ENCODE data around the gene COL2A1. TPM values are rescaled to one million over a fixed set of nuclear protein-coding genes. Genes with fewer than 3 reads are reported as not detected.

Gene COL2A1
- total RNA-seq, 3 donors from 2014 or later = 0.08 TPM; not detected in 2

DNA sequence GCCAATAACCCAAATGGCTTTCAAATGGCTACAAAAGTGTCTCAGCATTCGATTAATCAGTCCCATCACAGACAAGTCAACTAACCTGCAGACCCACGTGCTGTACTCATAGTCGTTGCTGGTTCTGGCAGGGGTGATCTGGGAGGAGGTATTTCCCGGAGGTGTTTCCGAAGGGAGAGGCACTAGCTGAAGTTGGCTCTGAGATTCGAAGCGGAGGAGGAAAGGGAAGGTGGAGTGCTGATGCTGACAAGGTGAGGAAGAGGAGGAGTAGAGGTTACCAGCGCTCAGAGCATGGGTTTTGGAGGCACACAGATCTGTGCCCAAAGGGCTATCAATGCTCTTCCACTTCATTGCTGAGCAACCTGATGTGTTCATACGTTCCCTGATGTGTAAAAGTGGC is 20.5 kb upstream of the COL2A1 start:
- Mint-ChIP-seq H3K9me3 (no peaks in the 10 kb centered on the region), H3K4me3 (no peak overlapping the region), H3K4me1 (ENCODE audit: low read depth) (no peaks in the 10 kb centered on the region), H3K36me3 (ENCODE audit: insufficient read depth) (no peaks in the 10 kb centered on the region), H3K27me3 (ENCODE audit: low read depth) (peaks cover 12% of the 10 kb centered on the region)
- DNase-seq (no peak), ATAC-seq (no peak)

DNA sequence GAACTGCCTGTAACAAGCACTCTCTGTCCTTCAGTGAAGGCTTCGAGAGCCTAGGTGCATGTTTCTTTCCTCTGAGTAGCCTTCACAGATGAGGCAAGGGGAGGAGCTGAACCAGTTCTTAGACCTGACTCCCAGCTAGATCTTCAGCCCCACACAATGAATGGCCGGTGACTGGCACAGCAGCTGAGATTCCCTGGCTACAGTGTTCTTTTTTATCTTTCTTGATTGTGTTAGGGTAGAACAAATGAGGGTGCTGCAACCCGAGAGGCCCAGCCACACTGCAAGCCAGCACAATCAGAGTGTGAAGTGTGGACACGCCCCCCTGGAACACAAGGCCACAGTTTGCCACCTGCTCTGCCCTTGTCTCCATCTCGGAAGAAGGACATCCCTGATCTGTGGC is 19.1 kb upstream of the COL2A1 start:
- no peaks in the 10 kb centered on the region for H3K9me3 Mint-ChIP-seq
- DNase-seq (no peak), ATAC-seq (no peak)
- peaks cover 18% of the 10 kb centered on the region for H3K27me3 Mint-ChIP-seq (ENCODE audit: low read depth)
- H3K4me3 Mint-ChIP-seq = no peak overlapping the region
- H3K36me3 Mint-ChIP-seq (ENCODE audit: insufficient read depth) = no peaks in the 10 kb centered on the region
- H3K4me1 Mint-ChIP-seq (ENCODE audit: low read depth) = no peaks in the 10 kb centered on the region

DNA sequence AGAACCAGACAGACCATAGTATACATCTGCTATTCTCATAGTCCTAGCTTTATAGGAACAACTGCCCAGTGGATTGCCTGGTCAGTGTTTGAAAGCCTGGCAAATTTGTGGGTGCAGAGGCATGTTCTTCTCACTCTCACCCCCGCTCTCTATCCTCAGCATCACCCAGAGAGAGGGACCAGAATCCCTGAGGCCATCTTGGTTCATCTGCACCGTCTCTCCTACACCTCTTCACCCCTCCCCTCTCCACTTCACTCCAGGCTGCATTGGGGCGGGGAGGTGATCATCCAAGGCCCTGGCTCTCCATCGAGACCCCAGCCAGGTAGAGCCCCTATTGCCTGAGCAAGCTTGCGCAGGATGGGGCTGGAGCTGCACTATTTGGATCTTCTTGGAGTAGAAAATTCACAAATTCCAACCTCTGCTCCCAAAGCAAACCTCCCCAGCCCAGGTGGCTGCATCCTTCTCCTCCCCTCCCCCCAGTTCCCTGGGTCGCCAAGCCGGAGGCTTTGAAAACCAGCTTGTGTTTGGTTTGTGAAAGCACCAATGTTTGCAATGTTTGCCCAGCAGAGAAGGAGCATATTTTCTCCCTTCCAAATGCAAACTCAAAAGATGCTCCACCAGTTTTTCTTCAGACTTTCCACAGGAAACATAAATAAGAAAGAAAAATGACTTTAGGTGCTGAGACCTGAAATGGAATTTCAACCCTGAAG is 18.6 kb upstream of the COL2A1 start:
- Mint-ChIP-seq H3K27me3 (ENCODE audit: low read depth) (peaks cover 19% of the 10 kb centered on the region), H3K4me3 (no peak overlapping the region), H3K4me1 (ENCODE audit: low read depth) (no peaks in the 10 kb centered on the region), H3K9me3 (no peaks in the 10 kb centered on the region), H3K36me3 (ENCODE audit: insufficient read depth) (no peaks in the 10 kb centered on the region)
- DNase-seq = no peak
- ATAC-seq = no peak

DNA sequence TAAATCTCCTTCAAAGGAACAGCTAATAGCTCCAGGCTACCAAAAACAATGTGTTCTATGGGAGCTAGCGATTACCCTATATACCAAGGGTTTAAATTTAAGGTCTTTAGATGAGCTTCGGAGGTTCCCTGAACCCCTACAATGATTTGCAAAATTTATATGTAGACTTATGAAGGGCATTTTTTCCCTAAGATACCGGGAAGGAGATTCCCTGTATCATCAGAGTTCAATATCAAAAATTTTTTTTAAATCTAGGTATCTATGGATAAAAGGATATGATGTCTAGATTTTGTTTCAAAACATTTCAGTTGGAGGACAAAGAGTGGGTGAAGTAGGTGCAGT is 17.9 kb upstream of the COL2A1 start:
- Mint-ChIP-seq H3K36me3 (ENCODE audit: insufficient read depth) (no peaks in the 10 kb centered on the region), H3K4me3 (no peak overlapping the region), H3K9me3 (no peaks in the 10 kb centered on the region), H3K4me1 (ENCODE audit: low read depth) (no peaks in the 10 kb centered on the region), H3K27me3 (ENCODE audit: low read depth) (peaks cover 19% of the 10 kb centered on the region)
- ATAC-seq (no peak), DNase-seq (no peak)

GRCh38 chr12:48021485-48022179 is 17.4 kb upstream of the COL2A1 start:
- H3K4me3 Mint-ChIP-seq = no peak overlapping the region
- peaks cover 22% of the 10 kb centered on the region for H3K27me3 Mint-ChIP-seq (ENCODE audit: low read depth)
- no peaks in the 10 kb centered on the region for H3K4me1 Mint-ChIP-seq (ENCODE audit: low read depth)
- ATAC-seq (no peak), DNase-seq (no peak)
- H3K9me3 Mint-ChIP-seq = no peaks in the 10 kb centered on the region
- H3K36me3 Mint-ChIP-seq (ENCODE audit: insufficient read depth) = no peaks in the 10 kb centered on the region

- Mint-ChIP-seq H3K27me3 (ENCODE audit: low read depth) (peaks cover 30% of the 10 kb centered on the region), H3K36me3 (ENCODE audit: insufficient read depth) (no peaks in the 10 kb centered on the region), H3K4me1 (ENCODE audit: low read depth) (no peaks in the 10 kb centered on the region), H3K9me3 (no peaks in the 10 kb centered on the region), H3K4me3 (no peak overlapping the region)
- ATAC-seq = no peak
- DNase-seq = no peak
Observed at GRCh38 chr12:48019639-48020265, 15.5 kb upstream of the COL2A1 start.

GRCh38 chr12:48018618-48018995 is 14.3 kb upstream of the COL2A1 start:
- Mint-ChIP-seq H3K27me3 (ENCODE audit: low read depth) (peaks cover 30% of the 10 kb centered on the region), H3K4me1 (ENCODE audit: low read depth) (no peaks in the 10 kb centered on the region), H3K4me3 (no peak overlapping the region), H3K9me3 (no peaks in the 10 kb centered on the region), H3K36me3 (ENCODE audit: insufficient read depth) (no peaks in the 10 kb centered on the region)
- DNase-seq (no peak), ATAC-seq (no peak)

DNA sequence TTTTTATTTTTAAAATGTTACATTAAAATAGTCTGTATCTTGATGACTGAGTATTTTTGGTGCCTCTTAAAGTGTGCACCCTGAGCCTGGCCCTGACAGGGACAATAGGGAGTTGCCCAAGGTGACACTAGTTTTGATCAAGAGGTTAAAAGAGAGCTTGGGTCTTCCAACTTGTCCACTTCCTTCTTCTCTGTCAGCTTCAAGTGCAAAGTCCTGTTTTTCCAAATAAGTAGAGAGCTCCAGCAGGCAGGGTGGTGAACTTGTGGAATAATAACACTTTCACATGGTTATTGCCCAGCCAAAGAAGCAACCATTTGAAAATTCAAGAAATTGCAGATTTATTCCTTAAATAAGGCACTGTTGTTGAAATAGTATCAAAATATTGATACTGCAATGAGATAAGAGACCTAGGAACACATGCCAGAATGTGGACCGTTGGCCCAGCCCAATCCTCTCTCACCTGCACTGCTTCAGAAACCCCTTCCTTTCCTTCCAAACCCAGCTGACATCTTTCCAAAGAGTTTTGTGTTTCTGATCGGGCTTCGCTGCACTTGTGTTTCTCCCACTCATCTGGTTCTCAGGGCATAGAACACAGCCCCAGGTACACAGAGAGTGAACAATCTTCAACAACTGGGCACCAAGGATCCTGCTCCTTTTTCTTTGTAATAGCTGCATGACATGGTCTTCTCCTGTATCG is 13.8 kb upstream of the COL2A1 start:
- DNase-seq (no peak), ATAC-seq (no peak)
- no peaks in the 10 kb centered on the region for H3K4me1 Mint-ChIP-seq (ENCODE audit: low read depth)
- no peaks in the 10 kb centered on the region for H3K36me3 Mint-ChIP-seq (ENCODE audit: insufficient read depth)
- H3K9me3 Mint-ChIP-seq = no peaks in the 10 kb centered on the region
- no peak overlapping the region for H3K4me3 Mint-ChIP-seq
- H3K27me3 Mint-ChIP-seq (ENCODE audit: low read depth) = peaks cover 29% of the 10 kb centered on the region

GRCh38 chr12:48017496-48017895 is 13.2 kb upstream of the COL2A1 start:
- H3K27me3 Mint-ChIP-seq (ENCODE audit: low read depth) = peaks cover 31% of the 10 kb centered on the region
- H3K4me1 Mint-ChIP-seq (ENCODE audit: low read depth) = no peaks in the 10 kb centered on the region

DNA sequence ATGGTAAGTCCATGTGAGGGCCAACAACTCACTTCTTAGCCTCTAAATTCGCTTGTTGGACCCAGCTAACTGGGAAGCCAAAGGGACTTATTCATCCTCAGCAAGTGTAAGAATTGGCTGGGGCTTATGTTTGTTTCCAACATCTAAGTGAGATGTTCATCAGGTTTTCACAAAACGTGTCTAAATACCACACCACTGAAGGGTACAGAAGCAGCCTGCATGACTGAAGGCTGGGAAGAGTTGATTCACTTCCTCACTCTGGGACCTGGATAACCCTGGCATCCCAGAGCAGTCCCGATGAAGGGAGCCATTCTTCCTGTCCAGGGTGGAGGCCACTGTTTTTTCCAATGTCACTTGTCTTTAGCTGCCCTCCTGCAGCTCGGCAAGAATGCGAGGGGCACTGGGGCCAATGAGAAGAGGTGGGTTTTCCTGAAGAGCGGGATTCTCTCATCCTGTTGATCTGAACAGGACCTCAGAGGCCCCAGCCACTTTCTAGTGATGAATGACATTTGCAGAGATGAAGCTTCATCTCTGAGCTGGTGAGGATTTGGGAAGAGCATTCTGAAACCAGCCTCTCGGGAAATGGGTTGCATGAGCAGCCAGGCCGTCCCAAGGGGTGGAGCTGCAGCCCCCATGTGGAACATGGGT is 12.2 kb upstream of the COL2A1 start:
- H3K9me3 Mint-ChIP-seq = no peaks in the 10 kb centered on the region
- no peak for ATAC-seq
- peaks cover 30% of the 10 kb centered on the region for H3K27me3 Mint-ChIP-seq (ENCODE audit: low read depth)
- no peaks in the 10 kb centered on the region for H3K36me3 Mint-ChIP-seq (ENCODE audit: insufficient read depth)
- no peaks in the 10 kb centered on the region for H3K4me1 Mint-ChIP-seq (ENCODE audit: low read depth)
- DNase-seq = no peak
- no peak overlapping the region for H3K4me3 Mint-ChIP-seq

More at GRCh38 chr12:48017496-48017895, 13.2 kb upstream of the COL2A1 start:
- Mint-ChIP-seq H3K9me3 (no peaks in the 10 kb centered on the region), H3K36me3 (ENCODE audit: insufficient read depth) (no peaks in the 10 kb centered on the region), H3K4me3 (no peak overlapping the region)
- no peak for DNase-seq
- no peak for ATAC-seq

- Mint-ChIP-seq H3K27me3 (ENCODE audit: low read depth) (peaks cover 29% of the 10 kb centered on the region), H3K4me3 (no peak overlapping the region), H3K9me3 (no peaks in the 10 kb centered on the region), H3K4me1 (ENCODE audit: low read depth) (no peaks in the 10 kb centered on the region), H3K36me3 (ENCODE audit: insufficient read depth) (no peaks in the 10 kb centered on the region)
- DNase-seq (no peak), ATAC-seq (no peak)
Observed at GRCh38 chr12:48015954-48016353, 11.7 kb upstream of the COL2A1 start.

GRCh38 chr12:48015129-48015528 is 10.9 kb upstream of the COL2A1 start:
- DNase-seq (no peak), ATAC-seq (no peak)
- no peaks in the 10 kb centered on the region for H3K36me3 Mint-ChIP-seq (ENCODE audit: insufficient read depth)
- H3K4me3 Mint-ChIP-seq = no peak overlapping the region
- no peaks in the 10 kb centered on the region for H3K9me3 Mint-ChIP-seq
- peaks cover 29% of the 10 kb centered on the region for H3K27me3 Mint-ChIP-seq (ENCODE audit: low read depth)
- H3K4me1 Mint-ChIP-seq (ENCODE audit: low read depth) = no peaks in the 10 kb centered on the region

- DNase-seq (no peak), ATAC-seq (no peak)
- Mint-ChIP-seq H3K4me3 (no peak overlapping the region), H3K27me3 (ENCODE audit: low read depth) (peaks cover 39% of the 10 kb centered on the region), H3K4me1 (ENCODE audit: low read depth) (no peaks in the 10 kb centered on the region), H3K36me3 (ENCODE audit: insufficient read depth) (no peaks in the 10 kb centered on the region), H3K9me3 (no peaks in the 10 kb centered on the region)
Observed at GRCh38 chr12:48013287-48013686, 9.0 kb upstream of the COL2A1 start.

- Mint-ChIP-seq H3K27me3 (ENCODE audit: low read depth) (peaks cover 50% of the 10 kb centered on the region), H3K9me3 (no peaks in the 10 kb centered on the region), H3K4me3 (no peak overlapping the region), H3K4me1 (ENCODE audit: low read depth) (no peaks in the 10 kb centered on the region), H3K36me3 (ENCODE audit: insufficient read depth) (no peaks in the 10 kb centered on the region)
- DNase-seq (no peak), ATAC-seq (no peak)
Observed at GRCh38 chr12:48012070-48012469, 7.8 kb upstream of the COL2A1 start.
